ENCODE results near the gene REPIN1. TPM values are rescaled to one million over a fixed set of nuclear protein-coding genes. Genes with fewer than 3 reads are reported as not detected.
A peak's percentile ranks its signal among the peaks of the same experiment; 100 is the strongest.

Gene REPIN1
- total and polyA plus RNA-seq, 9 of the 15 experiments (the other 6 are each of a cell fraction or from before 2014, with no cell fraction given): 8.1 to 283 (median 94.3) TPM

- TF ChIP-seq CHD7 (IDR thresholded peaks at IDR 0.05; ENCODE audit: low read depth, low read length) (no peak), NFIX (CRISPR knock-in tag; IDR thresholded peaks at IDR 0.05; ENCODE audit: low read depth) (no peak), RREB1 (CRISPR knock-in tag; IDR thresholded peaks at IDR 0.05) (peak; percentile 47; the same call in 1 of the 2 replicates), STAT6 (CRISPR knock-in tag; IDR thresholded peaks at IDR 0.05) (0 out of 2 replicates have a peak, but pooled peaks have one; percentile 75), HMGN3 (IDR thresholded peaks at IDR 0.05; ENCODE audit: borderline replicate concordance, extremely low read depth, insufficient read length, low read depth, low read length) (no peak)
Observed at GRCh38 chr7:150369748-150370501, 1.3 kb downstream of the REPIN1 start (continued).

Measured in K562 (cell line).